Activated CD4-positive, alpha-beta T cell treated with anti-CD3 and anti-CD28 coated beads, Interleukin-2, amount 10 ng/mL, durations not matched to agents 7 days and 5 days (primary cell): ENCODE measurements around the gene TPO. TPM values are rescaled to one million over a fixed set of nuclear protein-coding genes. Genes with fewer than 3 reads are reported as not detected.

Experiments
- CTCF ChIA-PET: fragments of 350-600 bp; sonication (Branson Sonifier 250); formaldehyde crosslinking; loops from one replicate; lab custom pipeline; 2021; ENCODE audit warnings: antibody characterized with exemption; lab: Charles Lee
- POLR2A ChIA-PET: fragments of 350-600 bp; sonication (Branson Sonifier 250); formaldehyde crosslinking; loops from one replicate; lab custom pipeline; 2021; ENCODE audit warnings: antibody characterized with exemption; lab: Charles Lee
- DNase-seq: peaks from one replicate; pipeline ENCODE4 v3.0.0-alpha.2; 2020
- H3K27ac Mint-ChIP-seq: one replicate; pipeline ENCODE4 v1.8.0; 2021; ENCODE audit warnings: mild to moderate bottlenecking, moderate library complexity, mixed read lengths
- H3K27me3 Mint-ChIP-seq: one replicate; pipeline ENCODE4 v1.8.0; 2021; ENCODE audit warnings: mixed read lengths
- H3K36me3 Mint-ChIP-seq: one replicate; pipeline ENCODE4 v1.8.0; 2021; ENCODE audit warnings: low read depth, mixed read lengths
- H3K4me1 Mint-ChIP-seq: one replicate; pipeline ENCODE4 v1.8.0; 2021; ENCODE audit warnings: mixed read lengths
- H3K4me3 Mint-ChIP-seq: one replicate; pipeline ENCODE4 v1.8.0; 2021; ENCODE audit warnings: mild to moderate bottlenecking, moderate library complexity, mixed read lengths
- H3K9me3 Mint-ChIP-seq: one replicate; pipeline ENCODE4 v1.8.0; 2021; ENCODE audit warnings: mixed read lengths
- total RNA-seq, 2 experiments: library from RNA; stranded (reverse); gene quantifications; one replicate each; pipeline ENCODE4 v1.2.3, GENCODE V29; 2021

TPO gene
- total RNA-seq, 2 experiments from 2014 or later: 0.22 TPM; not detected in 1

DNA sequence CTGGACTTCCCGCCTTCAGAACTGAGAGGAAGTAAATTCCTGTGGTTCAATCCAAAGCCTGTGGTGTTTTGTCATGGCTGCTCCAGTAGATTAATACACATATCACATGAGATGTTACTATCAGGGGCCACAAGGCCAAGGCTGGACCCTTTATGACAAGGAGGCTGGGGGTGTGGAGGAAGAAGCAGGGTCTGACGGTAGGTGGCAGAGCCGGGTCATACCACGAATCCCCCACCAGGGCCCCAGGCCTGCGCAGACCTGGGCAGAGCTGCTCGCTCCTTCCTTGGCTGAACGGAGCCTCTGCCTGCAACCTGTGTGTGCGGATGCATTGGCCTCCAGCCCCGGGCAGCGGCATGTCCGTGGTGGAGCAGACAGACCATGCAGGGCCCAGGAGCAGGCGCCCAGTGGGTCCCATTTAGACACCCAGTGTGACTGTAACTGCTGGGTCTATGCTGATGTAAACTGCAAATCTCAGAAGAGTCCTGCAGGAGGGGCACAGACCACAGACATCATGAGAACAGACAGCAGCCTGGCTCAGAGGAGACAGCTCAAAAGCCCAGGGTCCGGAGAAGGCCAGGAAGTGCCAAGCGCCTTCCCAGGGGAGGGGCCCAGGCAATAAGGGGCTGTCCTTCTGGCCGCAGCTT lies 175.8 kb downstream of the TPO start:
- DNase-seq: no peak
- Mint-ChIP-seq H3K4me1 (no peaks in the 10 kb centered on the region), H3K36me3 (no peaks in the 10 kb centered on the region), H3K9me3 (no peaks in the 10 kb centered on the region), H3K4me3 (no peak overlapping the region), H3K27me3 (peaks cover 3% of the 10 kb centered on the region), H3K27ac (no peak overlapping the region)
- POLR2A ChIA-PET: no interaction called here
- CTCF ChIA-PET: interaction anchor here (0.6 kb wide), 1 partner anchor 737 kb away, joined by 3 read pairs; no protein-coding TSS in a partner anchor

DNA sequence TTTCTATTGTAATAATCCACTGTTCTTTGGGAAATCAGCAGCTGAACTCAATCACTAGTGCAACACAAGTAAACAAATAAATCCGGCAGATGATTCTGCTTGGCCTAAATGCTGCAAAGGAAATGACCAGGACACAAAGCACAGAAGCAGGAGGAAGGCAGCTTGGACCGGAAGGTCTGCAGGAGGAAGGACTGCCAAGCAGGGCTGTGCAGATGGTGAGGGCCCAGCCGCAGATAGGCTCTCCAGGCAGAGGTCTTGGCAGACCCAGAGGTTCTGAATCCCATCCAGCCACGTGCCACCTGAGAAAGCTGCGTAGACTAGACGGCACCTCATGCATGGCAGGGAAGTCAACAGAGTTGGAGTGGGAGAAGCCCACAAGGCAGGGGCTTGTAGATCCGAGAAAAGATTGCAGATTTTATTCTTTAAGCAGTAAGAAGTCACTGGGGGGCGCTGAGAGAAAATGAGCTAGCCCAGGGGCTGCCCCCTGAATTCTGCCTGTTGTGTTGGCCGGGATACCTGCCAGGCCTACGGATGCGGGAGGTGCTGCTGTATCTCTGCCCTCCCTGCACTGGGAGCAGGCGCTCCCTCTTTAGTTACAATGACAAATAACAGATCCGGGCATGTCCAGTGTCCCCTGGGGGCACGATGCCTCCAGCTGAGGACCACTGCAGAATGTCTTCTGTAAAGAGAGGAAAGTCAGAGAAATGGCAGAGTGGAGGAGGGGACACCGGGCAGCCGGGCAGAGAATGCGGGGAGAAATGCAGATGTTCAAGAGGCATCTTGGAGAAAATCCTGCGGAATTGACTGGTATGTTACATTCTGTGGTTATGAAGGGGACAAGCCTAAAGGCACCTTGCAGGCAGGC lies 177.6 kb downstream of the TPO start:
- H3K27me3 Mint-ChIP-seq: peaks cover 3% of the 10 kb centered on the region
- ChIA-PET CTCF (no interaction called here), POLR2A (no interaction called here)
- H3K9me3 Mint-ChIP-seq: no peaks in the 10 kb centered on the region
- no peaks in the 10 kb centered on the region for H3K36me3 Mint-ChIP-seq
- H3K4me3 Mint-ChIP-seq: no peak overlapping the region
- no peaks in the 10 kb centered on the region for H3K4me1 Mint-ChIP-seq
- H3K27ac Mint-ChIP-seq: no peak overlapping the region
- no peak for DNase-seq

DNA sequence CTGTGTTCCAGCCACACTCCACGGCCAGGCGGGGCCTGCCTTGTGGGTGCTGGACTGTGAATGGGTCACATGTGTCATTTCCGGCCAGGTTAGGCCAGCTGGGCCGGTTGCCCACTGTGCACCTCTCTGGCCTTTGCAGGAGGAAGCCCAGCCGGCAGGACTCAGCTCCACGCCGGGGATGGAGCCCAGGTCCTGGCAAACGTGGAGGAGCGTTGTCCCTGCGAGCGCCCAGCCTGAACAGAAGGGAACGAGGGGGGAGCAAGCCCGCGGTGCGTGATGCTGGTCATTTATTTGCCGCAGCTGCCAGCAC lies 178.2 kb downstream of the TPO start:
- H3K36me3 Mint-ChIP-seq: no peaks in the 10 kb centered on the region
- no peak overlapping the region for H3K4me3 Mint-ChIP-seq
- peaks cover 3% of the 10 kb centered on the region for H3K27me3 Mint-ChIP-seq
- no peaks in the 10 kb centered on the region for H3K9me3 Mint-ChIP-seq
- POLR2A ChIA-PET: no interaction called here
- no peak overlapping the region for H3K27ac Mint-ChIP-seq
- DNase-seq: no peak
- no peaks in the 10 kb centered on the region for H3K4me1 Mint-ChIP-seq
- CTCF ChIA-PET: no interaction called here
